Naive B cell (primary cell): ENCODE data around the gene DZIP3. TPM values are rescaled to one million over a fixed set of nuclear protein-coding genes. Genes with fewer than 3 reads are reported as not detected.

ENCODE experiments used
- ATAC-seq, 2 donors: fragments of 150-1000 bp; cut with Tn5 transposase; 2 replicates each; pipeline ENCODE4 v1.10.0; 2021; ENCODE audit warnings: low read depth in 2 of 2, mild to moderate bottlenecking in 2 of 2, moderate library complexity in 2 of 2
- DNase-seq: peaks from one replicate; pipeline ENCODE4 v3.0.0; 2022
- H3K27ac Mint-ChIP-seq, 6 donors: one replicate each; pipeline ENCODE4 v1.8.0; 2020 to 2022; ENCODE audit warnings: mild to moderate bottlenecking in 6 of 6, mixed read lengths in 6 of 6, moderate library complexity in 5 of 6, inconsistent platforms in 2 of 6
- H3K27me3 Mint-ChIP-seq, 3 donors: one replicate each; pipeline ENCODE4 v1.8.0; 2021 to 2022; ENCODE audit warnings: mixed read lengths in 3 of 3, mild to moderate bottlenecking in 1 of 3
- H3K36me3 Mint-ChIP-seq, 2 donors: one replicate each; pipeline ENCODE4 v1.8.0; 2020 to 2022; ENCODE audit warnings: mixed read lengths in 2 of 2, inconsistent platforms in 1 of 2, mild to moderate bottlenecking in 1 of 2
- H3K4me1 Mint-ChIP-seq, 3 donors: one replicate each; pipeline ENCODE4 v1.8.0; 2020 to 2022; ENCODE audit warnings: mixed read lengths in 3 of 3, inconsistent platforms in 1 of 3, mild to moderate bottlenecking in 1 of 3, moderate library complexity in 1 of 3
- H3K4me3 Mint-ChIP-seq, 8 donors: one replicate each; pipeline ENCODE4 v1.8.0; 2020 to 2022; ENCODE audit warnings: mild to moderate bottlenecking in 8 of 8, mixed read lengths in 8 of 8, moderate library complexity in 8 of 8, inconsistent platforms in 2 of 8
- H3K9me3 Mint-ChIP-seq, 7 donors: one replicate each; pipeline ENCODE4 v1.8.0; 2020 to 2022; ENCODE audit warnings: mixed read lengths in 7 of 7, mild to moderate bottlenecking in 5 of 7, inconsistent platforms in 2 of 7, moderate library complexity in 1 of 7
- polyA plus RNA-seq, 6 donors: library from polyadenylated mRNA; unstranded; fragments of 300-500 nt; fragmentation: Illumina TruSeq; gene quantifications; one replicate each; pipeline ENCODE4 v1.2.3, GENCODE V29; 2021; ENCODE audit warnings: low read depth in 6 of 6

Gene DZIP3, protein sequence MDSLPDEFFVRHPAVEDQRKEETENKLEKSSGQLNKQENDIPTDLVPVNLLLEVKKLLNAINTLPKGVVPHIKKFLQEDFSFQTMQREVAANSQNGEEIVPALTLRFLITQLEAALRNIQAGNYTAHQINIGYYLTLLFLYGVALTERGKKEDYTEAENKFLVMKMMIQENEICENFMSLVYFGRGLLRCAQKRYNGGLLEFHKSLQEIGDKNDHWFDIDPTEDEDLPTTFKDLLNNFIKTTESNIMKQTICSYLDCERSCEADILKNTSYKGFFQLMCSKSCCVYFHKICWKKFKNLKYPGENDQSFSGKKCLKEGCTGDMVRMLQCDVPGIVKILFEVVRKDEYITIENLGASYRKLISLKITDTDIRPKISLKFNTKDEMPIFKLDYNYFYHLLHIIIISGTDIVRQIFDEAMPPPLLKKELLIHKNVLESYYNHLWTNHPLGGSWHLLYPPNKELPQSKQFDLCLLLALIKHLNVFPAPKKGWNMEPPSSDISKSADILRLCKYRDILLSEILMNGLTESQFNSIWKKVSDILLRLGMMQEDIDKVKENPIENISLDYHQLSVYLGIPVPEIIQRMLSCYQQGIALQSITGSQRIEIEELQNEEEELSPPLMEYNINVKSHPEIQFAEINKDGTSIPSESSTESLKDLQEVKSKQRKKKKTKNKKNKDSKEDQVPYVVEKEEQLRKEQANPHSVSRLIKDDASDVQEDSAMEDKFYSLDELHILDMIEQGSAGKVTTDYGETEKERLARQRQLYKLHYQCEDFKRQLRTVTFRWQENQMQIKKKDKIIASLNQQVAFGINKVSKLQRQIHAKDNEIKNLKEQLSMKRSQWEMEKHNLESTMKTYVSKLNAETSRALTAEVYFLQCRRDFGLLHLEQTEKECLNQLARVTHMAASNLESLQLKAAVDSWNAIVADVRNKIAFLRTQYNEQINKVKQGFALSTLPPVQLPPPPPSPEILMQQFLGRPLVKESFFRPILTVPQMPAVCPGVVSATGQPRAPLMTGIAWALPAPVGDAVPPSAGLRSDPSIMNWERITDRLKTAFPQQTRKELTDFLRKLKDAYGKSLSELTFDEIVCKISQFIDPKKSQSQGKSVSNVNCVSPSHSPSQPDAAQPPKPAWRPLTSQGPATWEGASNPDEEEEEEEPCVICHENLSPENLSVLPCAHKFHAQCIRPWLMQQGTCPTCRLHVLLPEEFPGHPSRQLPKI
- polyA plus RNA-seq: 10 to 100 TPM in 5 of 6 donors, 1 to 10 TPM in 1; 10.0 to 21.7 (median 17.6) TPM

DNA sequence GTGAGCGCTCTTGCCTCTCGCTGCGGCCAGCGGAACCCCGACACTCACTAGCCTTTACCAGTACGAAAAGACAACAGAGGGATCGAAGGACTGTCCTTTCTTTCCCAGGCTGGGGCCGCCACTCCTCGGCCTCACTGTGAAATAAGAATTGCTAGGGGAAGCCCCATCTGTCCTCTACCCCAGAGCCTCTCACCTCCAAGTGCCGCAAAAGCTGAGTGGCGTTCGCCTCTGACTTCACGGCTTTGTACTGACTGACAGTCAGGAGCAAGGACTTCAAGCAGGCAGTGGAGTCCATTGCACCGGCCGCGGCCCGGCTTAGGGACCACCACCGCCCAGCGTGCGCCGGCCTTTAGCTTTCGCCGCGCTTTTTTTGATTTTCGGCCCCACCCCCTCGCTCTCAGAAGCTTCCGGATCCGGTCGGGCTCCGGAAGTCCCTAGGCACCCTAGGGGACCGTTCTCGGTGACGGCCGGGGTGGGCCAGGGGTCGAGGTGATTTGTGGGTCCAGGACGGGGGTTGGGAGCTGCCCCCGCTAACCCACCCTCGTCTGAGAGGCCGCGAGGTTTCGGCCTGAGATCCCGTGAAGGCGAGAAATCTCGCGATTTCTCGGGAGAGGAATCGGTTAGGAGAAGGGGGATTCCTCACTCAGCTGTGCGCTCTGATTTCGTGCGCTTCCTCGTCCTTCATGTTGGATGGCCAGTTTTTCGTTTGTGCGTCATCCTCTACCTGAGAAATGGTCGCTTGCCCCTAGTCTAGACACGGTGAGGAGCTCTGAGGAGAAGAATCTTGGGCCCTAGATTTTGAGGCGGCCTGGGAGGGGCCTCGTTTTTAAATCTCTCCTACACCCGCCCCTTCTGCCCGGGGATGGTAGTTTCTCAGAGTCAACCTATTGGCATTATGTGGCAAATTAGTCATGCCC, at the start of gene DZIP3, which contains the start of gene CIP2A:
Gene DZIP3, plus strand, starts transcription at position 642 of the 917 bp plus-strand sequence. CDS start 15,685 bp downstream, outside the sequence.
Gene CIP2A, minus strand, starts transcription at position 358 of the 917 bp plus-strand sequence. Its CDS starts 63 bp downstream, at position 295.
- peak; percentile 84 to 88 for ATAC-seq

GRCh38 chr3:108546247-108546646, 43.3 kb upstream of the DZIP3 start:
- Mint-ChIP-seq H3K4me3 (peak overlapping the region in 5 of 8 donors; percentile 16 to 72 (median 60)), H3K27me3 (no peaks in the 10 kb centered on the region), H3K9me3 (peaks cover 0 to 2% (median 0%) of the 10 kb centered on the region in 7 donors), H3K36me3 (peaks cover 0 to 7% of the 10 kb centered on the region in 2 donors), H3K27ac (peak overlapping the region in 2 of 6 donors; percentile 51 to 88), H3K4me1 (peaks cover 4 to 10% (median 9%) of the 10 kb centered on the region in 3 donors)
- ATAC-seq (no peak), DNase-seq (no peak)

More for the DNA sequence above, at the start of gene DZIP3, which contains the start of gene CIP2A:
- Mint-ChIP-seq H3K27ac (peak within 1 kb of the TSS; percentile 99 to 100 (median 100)), H3K9me3 (no peaks in the 10 kb centered on the region), H3K4me3 (peak within 1 kb of the TSS; percentile 91 to 99 (median 98)), H3K27me3 (no peaks in the 10 kb centered on the region), H3K36me3 (no peaks in the 10 kb centered on the region), H3K4me1 (peaks cover 28 to 50% (median 34%) of the 10 kb centered on the region in 3 donors)
- DNase-seq: peak; percentile 91

DNA sequence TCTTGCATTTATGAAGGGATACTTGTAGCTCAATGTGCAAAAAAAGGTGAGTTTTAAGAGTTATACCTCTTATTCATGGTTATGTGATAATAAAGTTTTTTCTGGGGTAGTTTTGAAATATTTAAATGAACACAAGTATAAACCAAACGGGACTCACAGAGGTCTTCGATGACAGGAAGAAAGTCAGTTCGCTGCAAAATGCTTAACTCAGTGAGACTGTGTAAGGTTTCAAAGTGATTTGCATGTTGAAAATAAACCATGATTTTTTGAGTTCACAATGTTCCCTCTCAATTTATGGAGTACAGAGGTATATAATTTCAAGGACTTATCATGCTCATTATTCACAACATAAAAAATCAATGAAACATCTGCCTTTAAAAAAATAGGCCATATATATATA, 42.8 kb upstream of the DZIP3 start:
- ATAC-seq (no peak), DNase-seq (no peak)
- Mint-ChIP-seq H3K36me3 (peaks cover 0 to 7% of the 10 kb centered on the region in 2 donors), H3K4me1 (peaks cover 4 to 10% (median 9%) of the 10 kb centered on the region in 3 donors), H3K4me3 (peak overlapping the region in 6 of 8 donors; percentile 3 to 72 (median 56)), H3K27ac (peak overlapping the region in 2 of 6 donors; percentile 51 to 88), H3K9me3 (peaks cover 0 to 2% (median 0%) of the 10 kb centered on the region in 7 donors), H3K27me3 (no peaks in the 10 kb centered on the region)

- DNase-seq (no peak), ATAC-seq (no peak)
- Mint-ChIP-seq H3K9me3 (peaks cover 0 to under 1% (median 0%) of the 10 kb centered on the region in 7 donors), H3K27me3 (no peaks in the 10 kb centered on the region), H3K36me3 (peaks cover 0 to 5% of the 10 kb centered on the region in 2 donors), H3K27ac (no peak overlapping the region), H3K4me1 (peaks cover 11 to 20% (median 15%) of the 10 kb centered on the region in 3 donors), H3K4me3 (no peak overlapping the region)
Observed at GRCh38 chr3:108548304-108548703, 41.2 kb upstream of the DZIP3 start.

DNA sequence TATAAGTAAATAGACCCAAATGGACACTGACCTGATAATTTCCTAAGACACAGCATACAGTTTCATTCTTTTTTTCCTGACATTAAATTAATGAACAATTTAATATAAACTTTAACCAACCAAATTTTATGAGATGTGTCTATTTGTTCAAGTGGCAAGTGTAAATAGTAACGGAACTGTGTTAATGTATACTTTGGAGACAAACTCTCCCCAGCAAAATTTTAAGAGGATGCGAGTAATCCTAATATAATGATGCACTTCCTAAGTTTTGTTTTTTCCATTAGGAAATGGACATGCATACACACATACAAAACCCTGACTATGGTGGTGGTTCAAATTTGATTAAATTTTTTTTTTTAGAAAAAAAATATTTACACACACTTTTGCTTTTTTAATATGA, 40.6 kb upstream of the DZIP3 start:
- Mint-ChIP-seq H3K9me3 (no peaks in the 10 kb centered on the region), H3K4me1 (peaks cover 11 to 20% (median 15%) of the 10 kb centered on the region in 3 donors), H3K4me3 (no peak overlapping the region), H3K27ac (no peak overlapping the region), H3K36me3 (no peaks in the 10 kb centered on the region), H3K27me3 (no peaks in the 10 kb centered on the region)
- DNase-seq (no peak), ATAC-seq (no peak)

- H3K4me3 Mint-ChIP-seq: peak overlapping the region in 3 of 8 donors; percentile 18 to 43 (median 25)
- DNase-seq (peak; percentile 39), ATAC-seq (peak; percentile 43 to 64)
- no peaks in the 10 kb centered on the region for H3K9me3 Mint-ChIP-seq
- H3K4me1 Mint-ChIP-seq: peaks cover 7 to 9% (median 7%) of the 10 kb centered on the region in 3 donors
- peak overlapping the region in 4 of 6 donors; percentile 2 to 89 (median 62) for H3K27ac Mint-ChIP-seq
- no peaks in the 10 kb centered on the region for H3K36me3 Mint-ChIP-seq
- no peaks in the 10 kb centered on the region for H3K27me3 Mint-ChIP-seq
Observed at GRCh38 chr3:108552267-108553159, 37.0 kb upstream of the DZIP3 start.

DNA sequence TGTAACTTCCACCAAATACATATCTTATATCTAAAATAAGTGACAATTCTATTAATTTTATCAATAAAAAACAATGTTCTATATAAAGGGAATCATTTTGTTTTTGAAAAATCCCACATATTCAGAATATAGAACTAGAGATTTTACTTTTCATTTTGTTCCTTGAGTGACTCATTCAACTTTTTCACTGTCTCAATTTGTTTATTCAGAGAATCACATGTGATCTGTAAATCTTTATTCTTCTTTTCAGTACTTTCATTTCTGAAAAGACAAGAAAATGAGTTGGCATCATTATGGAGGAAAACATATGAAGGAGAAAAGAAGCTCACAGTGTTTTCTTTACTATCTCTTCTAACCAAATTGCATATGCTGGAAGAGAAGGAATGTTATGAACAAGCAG, 35.3 kb upstream of the DZIP3 start:
- peaks cover 7 to 9% (median 7%) of the 10 kb centered on the region in 3 donors for H3K4me1 Mint-ChIP-seq
- H3K9me3 Mint-ChIP-seq: no peaks in the 10 kb centered on the region
- H3K27me3 Mint-ChIP-seq: no peaks in the 10 kb centered on the region
- no peak overlapping the region for H3K4me3 Mint-ChIP-seq
- peaks cover 4 to 12% of the 10 kb centered on the region in 2 donors for H3K36me3 Mint-ChIP-seq
- ATAC-seq (no peak), DNase-seq (no peak)
- H3K27ac Mint-ChIP-seq: no peak overlapping the region

GRCh38 chr3:108554913-108555571, 34.5 kb upstream of the DZIP3 start:
- peaks cover 7 to 9% (median 7%) of the 10 kb centered on the region in 3 donors for H3K4me1 Mint-ChIP-seq
- H3K27ac Mint-ChIP-seq: no peak overlapping the region
- peaks cover 4 to 15% of the 10 kb centered on the region in 2 donors for H3K36me3 Mint-ChIP-seq
- H3K4me3 Mint-ChIP-seq: no peak overlapping the region
- no peak for ATAC-seq
- no peaks in the 10 kb centered on the region for H3K27me3 Mint-ChIP-seq
- no peaks in the 10 kb centered on the region for H3K9me3 Mint-ChIP-seq
- DNase-seq: no peak

- peaks cover 7 to 9% (median 7%) of the 10 kb centered on the region in 3 donors for H3K4me1 Mint-ChIP-seq
- no peak overlapping the region for H3K4me3 Mint-ChIP-seq
- H3K9me3 Mint-ChIP-seq: no peaks in the 10 kb centered on the region
- ATAC-seq (no peak), DNase-seq (no peak)
- no peak overlapping the region for H3K27ac Mint-ChIP-seq
- peaks cover 4 to 15% of the 10 kb centered on the region in 2 donors for H3K36me3 Mint-ChIP-seq
- no peaks in the 10 kb centered on the region for H3K27me3 Mint-ChIP-seq
Observed at GRCh38 chr3:108555966-108556581, 33.4 kb upstream of the DZIP3 start.

- H3K4me3 Mint-ChIP-seq: no peak overlapping the region
- DNase-seq (no peak), ATAC-seq (no peak)
- H3K9me3 Mint-ChIP-seq: no peaks in the 10 kb centered on the region
- no peaks in the 10 kb centered on the region for H3K4me1 Mint-ChIP-seq
- no peaks in the 10 kb centered on the region for H3K27me3 Mint-ChIP-seq
- peak overlapping the region in 1 of 6 donors; percentile 35 for H3K27ac Mint-ChIP-seq
- H3K36me3 Mint-ChIP-seq: peaks cover 4 to 15% of the 10 kb centered on the region in 2 donors
Observed at GRCh38 chr3:108562565-108562964, 27.0 kb upstream of the DZIP3 start.
